ENCODE measurements around the gene HES4.

GRCh38 chr1:955474-955873 is 44.4 kb downstream of the HES4 start:
- TF ChIP-seq POLR2A (IDR thresholded peaks at IDR 0.05; ENCODE audit: low read length), result no peak
- TF ChIP-seq GATA1 (IDR thresholded peaks at IDR 0.05; ENCODE audit: low read depth, low read length), result no peak
